Measurements from ENCODE around the gene VEPH1. TPM values are rescaled to one million over a fixed set of nuclear protein-coding genes. Genes with fewer than 3 reads are reported as not detected.

VEPH1 gene
- total RNA-seq, 4 donors from 2014 or later = 0.59 to 4.7 (median 2.7) TPM

GRCh38 chr3:157362348-157362747 lies 140.9 kb downstream of the VEPH1 start:
- DNase-seq (ENCODE audit: low spot score in 2 of 2) = no peak
- TF ChIP-seq POLR2A (IDR thresholded peaks at IDR 0.05) (no peak), CTCF (IDR thresholded peaks at IDR 0.05) (no peak)
- WGBS, 2 donors = 81% methylated on average over 2 of the region's 2 CpGs
- H3K4me3 ChIP-seq (ENCODE audit: low read depth, poor library complexity, severe bottlenecking) = no peak overlapping the region
- intact Hi-C loops (cut with DNase I; ENCODE audit: low total_unique reads) = no loop called here

GRCh38 chr3:157360044-157360443 lies 143.2 kb downstream of the VEPH1 start:
- WGBS, 2 donors = 56 to 57% methylated on average over 2 of the region's 2 CpGs
- TF ChIP-seq POLR2A (IDR thresholded peaks at IDR 0.05) (no peak), CTCF (IDR thresholded peaks at IDR 0.05) (no peak)
- intact Hi-C loops (cut with DNase I; ENCODE audit: low total_unique reads) = no loop called here
- no peak overlapping the region for H3K4me3 ChIP-seq (ENCODE audit: low read depth, poor library complexity, severe bottlenecking)
- DNase-seq (ENCODE audit: low spot score in 2 of 2) = peak in 1 of 2 donors; percentile 21

- H3K4me3 ChIP-seq (ENCODE audit: low read depth, poor library complexity, severe bottlenecking) = no peak overlapping the region
- intact Hi-C loops (cut with DNase I; ENCODE audit: low total_unique reads) = no loop called here
- no peak for DNase-seq (ENCODE audit: low spot score in 2 of 2)
- WGBS, 2 donors = 71 to 75% methylated on average over 1 of the region's 1 CpG
- no peak for TF ChIP-seq CTCF (IDR thresholded peaks at IDR 0.05)
- no peak for TF ChIP-seq POLR2A (IDR thresholded peaks at IDR 0.05)
Measured at GRCh38 chr3:157356541-157356940, 146.7 kb downstream of the VEPH1 start.

- no peak overlapping the region for H3K4me3 ChIP-seq (ENCODE audit: low read depth, poor library complexity, severe bottlenecking)
- 68 to 70% methylated on average over 2 of the region's 2 CpGs for WGBS, 2 donors
- TF ChIP-seq POLR2A (IDR thresholded peaks at IDR 0.05) (no peak), CTCF (IDR thresholded peaks at IDR 0.05) (no peak)
- no peak for DNase-seq (ENCODE audit: low spot score in 2 of 2)
- intact Hi-C loops (cut with DNase I; ENCODE audit: low total_unique reads) = no loop called here
Measured at GRCh38 chr3:157355276-157355675, 147.9 kb downstream of the VEPH1 start.

GRCh38 chr3:157354722-157355121 lies 148.5 kb downstream of the VEPH1 start:
- H3K4me3 ChIP-seq (ENCODE audit: low read depth, poor library complexity, severe bottlenecking) = no peak overlapping the region
- intact Hi-C loops (cut with DNase I; ENCODE audit: low total_unique reads) = no loop called here
- no peak for DNase-seq (ENCODE audit: low spot score in 2 of 2)
- 55 to 60% methylated on average over 1 of the region's 1 CpG for WGBS, 2 donors
- no peak for TF ChIP-seq CTCF (IDR thresholded peaks at IDR 0.05)

- intact Hi-C loops (cut with DNase I; ENCODE audit: low total_unique reads) = no loop called here
- DNase-seq (ENCODE audit: low spot score in 2 of 2) = no peak
- 84 to 91% methylated on average over 1 of the region's 1 CpG for WGBS, 2 donors
- no peak overlapping the region for H3K4me3 ChIP-seq (ENCODE audit: low read depth, poor library complexity, severe bottlenecking)
- TF ChIP-seq CTCF (IDR thresholded peaks at IDR 0.05) (no peak), POLR2A (IDR thresholded peaks at IDR 0.05) (no peak)
Measured at GRCh38 chr3:157354254-157354653, 149.0 kb downstream of the VEPH1 start.

Measured in lower leg skin (tissue), 4 donors.